ENCODE data around the gene SLC1A1.

DNA sequence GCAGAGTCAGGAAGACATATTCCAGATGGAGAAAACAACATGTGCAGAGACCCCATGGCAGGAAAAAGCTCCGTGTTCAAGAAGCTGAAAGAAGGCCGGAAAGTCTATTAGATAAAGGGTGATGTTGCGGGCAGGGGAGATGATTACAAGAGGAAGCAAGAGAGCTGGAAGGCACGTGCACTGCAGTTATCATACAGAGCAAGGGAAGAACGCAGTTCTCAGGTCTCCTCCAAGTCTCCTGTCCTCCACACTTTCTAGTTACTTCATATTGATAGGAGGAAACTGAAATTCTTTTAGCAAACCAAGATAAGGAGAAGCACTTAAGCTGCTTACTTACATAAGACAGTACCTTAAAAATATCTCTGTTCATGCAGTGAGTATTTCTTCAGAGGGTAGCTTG, 113.6 kb downstream of the SLC1A1 start:
- TF ChIP-seq RXRA (IDR thresholded peaks at IDR 0.05) (no peak), TAF1 (conservative IDR thresholded peaks at IDR 0.05) (no peak), JUND (IDR thresholded peaks at IDR 0.05) (no peak), YY1 (IDR thresholded peaks at IDR 0.05) (no peak), RAD21 (IDR thresholded peaks at IDR 0.05) (no peak), EGR1 (IDR thresholded peaks at IDR 0.05; ENCODE audit: low read depth in 2 of 2) (no peak), NR2F2 (IDR thresholded peaks at IDR 0.05) (no peak)
- TF ChIP-seq, protein P1, sequence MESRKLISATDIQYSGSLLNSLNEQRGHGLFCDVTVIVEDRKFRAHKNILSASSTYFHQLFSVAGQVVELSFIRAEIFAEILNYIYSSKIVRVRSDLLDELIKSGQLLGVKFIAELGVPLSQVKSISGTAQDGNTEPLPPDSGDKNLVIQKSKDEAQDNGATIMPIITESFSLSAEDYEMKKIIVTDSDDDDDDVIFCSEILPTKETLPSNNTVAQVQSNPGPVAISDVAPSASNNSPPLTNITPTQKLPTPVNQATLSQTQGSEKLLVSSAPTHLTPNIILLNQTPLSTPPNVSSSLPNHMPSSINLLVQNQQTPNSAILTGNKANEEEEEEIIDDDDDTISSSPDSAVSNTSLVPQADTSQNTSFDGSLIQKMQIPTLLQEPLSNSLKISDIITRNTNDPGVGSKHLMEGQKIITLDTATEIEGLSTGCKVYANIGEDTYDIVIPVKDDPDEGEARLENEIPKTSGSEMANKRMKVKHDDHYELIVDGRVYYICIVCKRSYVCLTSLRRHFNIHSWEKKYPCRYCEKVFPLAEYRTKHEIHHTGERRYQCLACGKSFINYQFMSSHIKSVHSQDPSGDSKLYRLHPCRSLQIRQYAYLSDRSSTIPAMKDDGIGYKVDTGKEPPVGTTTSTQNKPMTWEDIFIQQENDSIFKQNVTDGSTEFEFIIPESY (IDR thresholded peaks at IDR 0.05): no peak
- TF ChIP-seq, protein P2, sequence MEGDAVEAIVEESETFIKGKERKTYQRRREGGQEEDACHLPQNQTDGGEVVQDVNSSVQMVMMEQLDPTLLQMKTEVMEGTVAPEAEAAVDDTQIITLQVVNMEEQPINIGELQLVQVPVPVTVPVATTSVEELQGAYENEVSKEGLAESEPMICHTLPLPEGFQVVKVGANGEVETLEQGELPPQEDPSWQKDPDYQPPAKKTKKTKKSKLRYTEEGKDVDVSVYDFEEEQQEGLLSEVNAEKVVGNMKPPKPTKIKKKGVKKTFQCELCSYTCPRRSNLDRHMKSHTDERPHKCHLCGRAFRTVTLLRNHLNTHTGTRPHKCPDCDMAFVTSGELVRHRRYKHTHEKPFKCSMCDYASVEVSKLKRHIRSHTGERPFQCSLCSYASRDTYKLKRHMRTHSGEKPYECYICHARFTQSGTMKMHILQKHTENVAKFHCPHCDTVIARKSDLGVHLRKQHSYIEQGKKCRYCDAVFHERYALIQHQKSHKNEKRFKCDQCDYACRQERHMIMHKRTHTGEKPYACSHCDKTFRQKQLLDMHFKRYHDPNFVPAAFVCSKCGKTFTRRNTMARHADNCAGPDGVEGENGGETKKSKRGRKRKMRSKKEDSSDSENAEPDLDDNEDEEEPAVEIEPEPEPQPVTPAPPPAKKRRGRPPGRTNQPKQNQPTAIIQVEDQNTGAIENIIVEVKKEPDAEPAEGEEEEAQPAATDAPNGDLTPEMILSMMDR (IDR thresholded peaks at IDR 0.05; ENCODE audit: low read depth, low read length, missing input control): no peak
- TF ChIP-seq, protein P3, sequence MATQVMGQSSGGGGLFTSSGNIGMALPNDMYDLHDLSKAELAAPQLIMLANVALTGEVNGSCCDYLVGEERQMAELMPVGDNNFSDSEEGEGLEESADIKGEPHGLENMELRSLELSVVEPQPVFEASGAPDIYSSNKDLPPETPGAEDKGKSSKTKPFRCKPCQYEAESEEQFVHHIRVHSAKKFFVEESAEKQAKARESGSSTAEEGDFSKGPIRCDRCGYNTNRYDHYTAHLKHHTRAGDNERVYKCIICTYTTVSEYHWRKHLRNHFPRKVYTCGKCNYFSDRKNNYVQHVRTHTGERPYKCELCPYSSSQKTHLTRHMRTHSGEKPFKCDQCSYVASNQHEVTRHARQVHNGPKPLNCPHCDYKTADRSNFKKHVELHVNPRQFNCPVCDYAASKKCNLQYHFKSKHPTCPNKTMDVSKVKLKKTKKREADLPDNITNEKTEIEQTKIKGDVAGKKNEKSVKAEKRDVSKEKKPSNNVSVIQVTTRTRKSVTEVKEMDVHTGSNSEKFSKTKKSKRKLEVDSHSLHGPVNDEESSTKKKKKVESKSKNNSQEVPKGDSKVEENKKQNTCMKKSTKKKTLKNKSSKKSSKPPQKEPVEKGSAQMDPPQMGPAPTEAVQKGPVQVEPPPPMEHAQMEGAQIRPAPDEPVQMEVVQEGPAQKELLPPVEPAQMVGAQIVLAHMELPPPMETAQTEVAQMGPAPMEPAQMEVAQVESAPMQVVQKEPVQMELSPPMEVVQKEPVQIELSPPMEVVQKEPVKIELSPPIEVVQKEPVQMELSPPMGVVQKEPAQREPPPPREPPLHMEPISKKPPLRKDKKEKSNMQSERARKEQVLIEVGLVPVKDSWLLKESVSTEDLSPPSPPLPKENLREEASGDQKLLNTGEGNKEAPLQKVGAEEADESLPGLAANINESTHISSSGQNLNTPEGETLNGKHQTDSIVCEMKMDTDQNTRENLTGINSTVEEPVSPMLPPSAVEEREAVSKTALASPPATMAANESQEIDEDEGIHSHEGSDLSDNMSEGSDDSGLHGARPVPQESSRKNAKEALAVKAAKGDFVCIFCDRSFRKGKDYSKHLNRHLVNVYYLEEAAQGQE (IDR thresholded peaks at IDR 0.05): no peak
- TF ChIP-seq, protein P4, sequence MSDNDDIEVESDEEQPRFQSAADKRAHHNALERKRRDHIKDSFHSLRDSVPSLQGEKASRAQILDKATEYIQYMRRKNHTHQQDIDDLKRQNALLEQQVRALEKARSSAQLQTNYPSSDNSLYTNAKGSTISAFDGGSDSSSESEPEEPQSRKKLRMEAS (IDR thresholded peaks at IDR 0.05): peak; percentile 9
- TF ChIP-seq, protein P5, sequence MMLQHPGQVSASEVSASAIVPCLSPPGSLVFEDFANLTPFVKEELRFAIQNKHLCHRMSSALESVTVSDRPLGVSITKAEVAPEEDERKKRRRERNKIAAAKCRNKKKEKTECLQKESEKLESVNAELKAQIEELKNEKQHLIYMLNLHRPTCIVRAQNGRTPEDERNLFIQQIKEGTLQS (IDR thresholded peaks at IDR 0.05): no peak
